Fibroblast of lung (primary cell): Measurements from ENCODE around the gene EBF3.

Source experiments
- CTCF ChIP-seq, 2 donors: IDR thresholded peaks in 1 of 2; conservative IDR thresholded peaks in 1 of 2; 1 replicate in 1 of 2; 2 replicates in 1 of 2; pipeline ENCODE4 v1.5.1; 2011 to 2012; ENCODE audit warnings: low read length in 2 of 2, control low read depth in 1 of 2, inconsistent platforms in 1 of 2, low read depth in 1 of 2, mild to moderate bottlenecking in 1 of 2
- EZH2 ChIP-seq: IDR thresholded peaks from 2 replicates; pipeline ENCODE4 v1.5.1; 2012; ENCODE audit warnings: low read length, control low read depth, mild to moderate bottlenecking; ENCODE audit errors: missing control alignments

GRCh38 chr10:129896136-129896859 is 67.8 kb downstream of the EBF3 start:
- TF ChIP-seq CTCF (conservative IDR thresholded peaks at IDR 0.05 in 1 of 2, IDR thresholded peaks at IDR 0.05 in 1 of 2; ENCODE audit: low read depth in 1 of 2, low read length in 2 of 2), result no peak
- TF ChIP-seq EZH2, result no peak
